Liver (tissue), 9 donors: Measurements from ENCODE around the gene DFFB. TPM values are rescaled to one million over a fixed set of nuclear protein-coding genes. Genes with fewer than 3 reads are reported as not detected.

ENCODE experiments used
- DNase-seq: peaks from one replicate; pipeline ENCODE4 v3.0.0-alpha.2; 2017; ENCODE audit warnings: low spot score
- H3K27ac ChIP-seq, 2 donors: one replicate each; pipeline ENCODE4 v1.7.0; 2013; ENCODE audit warnings: inconsistent platforms in 2 of 2, low read length in 2 of 2, control low read depth in 1 of 2, low read depth in 1 of 2, mild to moderate bottlenecking in 1 of 2
- H3K27me3 ChIP-seq, 4 donors: one replicate each; pipeline versions ENCODE4 v1.6.1 to v1.7.0; 2013; ENCODE audit warnings: low read length in 3 of 4, inconsistent platforms in 1 of 4, mild to moderate bottlenecking in 1 of 4, moderate library complexity in 1 of 4; ENCODE audit not compliant: control insufficient read depth in 4 of 4, insufficient read depth in 4 of 4
- H3K36me3 ChIP-seq, 4 donors: one replicate each; pipeline versions ENCODE4 v1.6.1 to v1.7.0; 2013; ENCODE audit warnings: low read length in 3 of 4, mild to moderate bottlenecking in 3 of 4, low read depth in 1 of 4, moderate library complexity in 1 of 4; ENCODE audit not compliant: control insufficient read depth in 4 of 4, insufficient read depth in 3 of 4
- H3K4me1 ChIP-seq, 4 donors: one replicate each; pipeline versions ENCODE4 v1.6.1 to v1.7.0; 2013; ENCODE audit warnings: low read length in 3 of 4, mild to moderate bottlenecking in 3 of 4, moderate library complexity in 1 of 4; ENCODE audit not compliant: control insufficient read depth in 4 of 4, insufficient read depth in 4 of 4
- H3K4me3 ChIP-seq, 3 donors: one replicate each; pipeline versions ENCODE4 v1.6.1 to v1.7.0; 2013; ENCODE audit warnings: low read length in 3 of 3, control low read depth in 1 of 3, low read depth in 1 of 3, mild to moderate bottlenecking in 1 of 3
- H3K9ac ChIP-seq, 2 donors: one replicate each; pipeline ENCODE4 v1.7.0; 2013; ENCODE audit warnings: low read length in 2 of 2, mild to moderate bottlenecking in 2 of 2, moderate library complexity in 2 of 2, control low read depth in 1 of 2, low read depth in 1 of 2
- H3K9me3 ChIP-seq, 4 donors: one replicate each; pipeline versions ENCODE4 v1.6.1 to v1.7.0; 2013; ENCODE audit warnings: low read length in 3 of 4; ENCODE audit not compliant: control insufficient read depth in 4 of 4
- ATF3 ChIP-seq: IDR thresholded peaks from 2 replicates; pipeline ENCODE4 v1.6.1; 2016; ENCODE audit warnings: antibody characterized with exemption
- CTCF ChIP-seq: fragments of 150-350 bp; IDR thresholded peaks from 2 replicates; pipeline ENCODE4 v1.5.1; 2017; ENCODE audit warnings: improper control_type of control experiment, low read depth, low read length; ENCODE audit not compliant: missing input control
- EGR1 ChIP-seq, 2 donors: IDR thresholded peaks; 2 replicates each; pipeline ENCODE4 v1.6.1; 2016 to 2018; ENCODE audit warnings: antibody characterized with exemption in 2 of 2, low read depth in 2 of 2
- FOXA1 ChIP-seq: IDR thresholded peaks from 2 replicates; pipeline ENCODE4 v1.6.1; 2016; ENCODE audit warnings: antibody characterized with exemption
- GABPA ChIP-seq, 2 donors: IDR thresholded peaks in 1 of 2; conservative IDR thresholded peaks in 1 of 2; 2 replicates each; pipeline ENCODE4 v1.6.1; 2016; ENCODE audit warnings: antibody characterized with exemption in 2 of 2, mild to moderate bottlenecking in 1 of 2, moderate library complexity in 1 of 2
- HNF4A ChIP-seq, 2 donors: conservative IDR thresholded peaks; 2 replicates each; pipeline ENCODE4 v1.6.1; 2016; ENCODE audit warnings: antibody characterized with exemption in 2 of 2, mild to moderate bottlenecking in 2 of 2
- HNF4G ChIP-seq: IDR thresholded peaks from 2 replicates; pipeline ENCODE4 v1.6.1; 2016; ENCODE audit warnings: antibody characterized with exemption
- JUND ChIP-seq, 2 donors: IDR thresholded peaks; 2 replicates each; pipeline ENCODE4 v1.6.1; 2016; ENCODE audit warnings: antibody characterized with exemption in 2 of 2
- NR2F2 ChIP-seq: IDR thresholded peaks from 2 replicates; pipeline ENCODE4 v1.6.1; 2016; ENCODE audit warnings: antibody characterized with exemption
- RAD21 ChIP-seq, 2 donors: IDR thresholded peaks; 2 replicates each; pipeline ENCODE4 v1.6.1; 2016; ENCODE audit warnings: antibody characterized with exemption in 2 of 2, mild to moderate bottlenecking in 2 of 2
- REST ChIP-seq: IDR thresholded peaks from 2 replicates; pipeline ENCODE4 v1.6.1; 2016; ENCODE audit warnings: antibody characterized with exemption, mild to moderate bottlenecking
- RXRA ChIP-seq, 2 donors: IDR thresholded peaks; 2 replicates each; pipeline ENCODE4 v1.6.1; 2017 to 2018; ENCODE audit warnings: antibody characterized with exemption in 2 of 2, mild to moderate bottlenecking in 1 of 2
- SP1 ChIP-seq: IDR thresholded peaks from 2 replicates; pipeline ENCODE4 v1.6.1; 2018; ENCODE audit warnings: antibody characterized with exemption, mild to moderate bottlenecking
- TAF1 ChIP-seq: conservative IDR thresholded peaks from 2 replicates; pipeline ENCODE4 v1.6.1; 2016; ENCODE audit warnings: antibody characterized with exemption, mild to moderate bottlenecking
- YY1 ChIP-seq: IDR thresholded peaks from 2 replicates; pipeline ENCODE4 v1.6.1; 2016; ENCODE audit warnings: antibody characterized with exemption, mild to moderate bottlenecking
- WGBS: extraction: QIAGEN DNeasy Blood & Tissue Kit; methylation state at CpG from one replicate; pipeline ENCODE4 v1.1.7; 2013; 5-methylcytosine and 5-hydroxymethylcytosine counted together
- polyA plus RNA-seq, 2 donors: library from polyadenylated mRNA; stranded (reverse) in 1 of 2; unstranded in 1 of 2; fragments of 200-250 nt in 1 of 2; fragments of >200 nt in 1 of 2; fragmentation: Nextera tagmentation in 1 of 2; extraction: Ambion mirVana in 1 of 2; gene quantifications; one replicate each; pipeline versions ENCODE4 v1.2.1 to v1.2.3, GENCODE V29; 2013 to 2015
- total RNA-seq, 2 donors: library from RNA; depleted of rRNA; stranded (reverse); fragments of >200 nt; gene quantifications; one replicate each; pipeline ENCODE4 v1.2.3, GENCODE V29; 2014
- TF ChIP-seq, protein P1 (sequence below): IDR thresholded peaks from 2 replicates; pipeline ENCODE4 v1.6.1; 2016; ENCODE audit warnings: antibody characterized with exemption
- donor health status: healthy.
- donor health status: healthy.
- donor health status: healthy.
- donor health status: healthy.
- donor health status: healthy.

Gene DFFB
- total and polyA plus RNA-seq, 4 donors, result 0.92 to 6.1 (median 2.9) TPM

GRCh38 chr1:3814771-3815561 lies 42.3 kb upstream of the DFFB start:
- H3K36me3 ChIP-seq, result peaks cover 3 to 31% (median 10%) of the 10 kb centered on the region in 4 donors
- no peaks in the 10 kb centered on the region for H3K9me3 ChIP-seq
- no peaks in the 10 kb centered on the region for H3K27me3 ChIP-seq
- no peak overlapping the region for H3K9ac ChIP-seq
- no peak overlapping the region for H3K4me3 ChIP-seq
- H3K27ac ChIP-seq, result no peak overlapping the region
- H3K4me1 ChIP-seq, result no peaks in the 10 kb centered on the region
- 94% methylated on average over 42 of the region's 42 CpGs for WGBS
- TF ChIP-seq CTCF, result no peak
- TF ChIP-seq HNF4G, result no peak
- TF ChIP-seq RXRA (IDR thresholded peaks at IDR 0.05), result no peak
- no peak for TF ChIP-seq NR2F2
- TF ChIP-seq ATF3, result no peak
- no peak for TF ChIP-seq FOXA1
- no peak for TF ChIP-seq EGR1 (IDR thresholded peaks at IDR 0.05; ENCODE audit: low read depth in 2 of 2)
- TF ChIP-seq YY1, result no peak
- TF ChIP-seq REST, result no peak
- TF ChIP-seq, protein P1, sequence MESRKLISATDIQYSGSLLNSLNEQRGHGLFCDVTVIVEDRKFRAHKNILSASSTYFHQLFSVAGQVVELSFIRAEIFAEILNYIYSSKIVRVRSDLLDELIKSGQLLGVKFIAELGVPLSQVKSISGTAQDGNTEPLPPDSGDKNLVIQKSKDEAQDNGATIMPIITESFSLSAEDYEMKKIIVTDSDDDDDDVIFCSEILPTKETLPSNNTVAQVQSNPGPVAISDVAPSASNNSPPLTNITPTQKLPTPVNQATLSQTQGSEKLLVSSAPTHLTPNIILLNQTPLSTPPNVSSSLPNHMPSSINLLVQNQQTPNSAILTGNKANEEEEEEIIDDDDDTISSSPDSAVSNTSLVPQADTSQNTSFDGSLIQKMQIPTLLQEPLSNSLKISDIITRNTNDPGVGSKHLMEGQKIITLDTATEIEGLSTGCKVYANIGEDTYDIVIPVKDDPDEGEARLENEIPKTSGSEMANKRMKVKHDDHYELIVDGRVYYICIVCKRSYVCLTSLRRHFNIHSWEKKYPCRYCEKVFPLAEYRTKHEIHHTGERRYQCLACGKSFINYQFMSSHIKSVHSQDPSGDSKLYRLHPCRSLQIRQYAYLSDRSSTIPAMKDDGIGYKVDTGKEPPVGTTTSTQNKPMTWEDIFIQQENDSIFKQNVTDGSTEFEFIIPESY, result no peak
- DNase-seq, result no peak

GRCh38 chr1:3816331-3817137 lies 40.7 kb upstream of the DFFB start:
- DNase-seq, result no peak
- no peak overlapping the region for H3K4me3 ChIP-seq
- H3K27ac ChIP-seq, result no peak overlapping the region
- H3K36me3 ChIP-seq, result peaks cover 3 to 47% (median 20%) of the 10 kb centered on the region in 4 donors
- H3K9me3 ChIP-seq, result no peaks in the 10 kb centered on the region
- H3K27me3 ChIP-seq, result no peaks in the 10 kb centered on the region
- no peak overlapping the region for H3K9ac ChIP-seq
- WGBS, result 92% methylated on average over 38 of the region's 38 CpGs
- H3K4me1 ChIP-seq, result no peaks in the 10 kb centered on the region
- TF ChIP-seq SP1, result no peak
- TF ChIP-seq, protein P1, result no peak
- no peak for TF ChIP-seq JUND (IDR thresholded peaks at IDR 0.05)
- TF ChIP-seq FOXA1, result no peak
- no peak for TF ChIP-seq HNF4A (conservative IDR thresholded peaks at IDR 0.05)
- TF ChIP-seq RAD21 (IDR thresholded peaks at IDR 0.05), result no peak
- no peak for TF ChIP-seq ATF3
- TF ChIP-seq EGR1 (IDR thresholded peaks at IDR 0.05; ENCODE audit: low read depth in 2 of 2), result no peak
- no peak for TF ChIP-seq TAF1
- TF ChIP-seq CTCF, result no peak
- TF ChIP-seq HNF4G, result no peak
- no peak for TF ChIP-seq YY1
- TF ChIP-seq GABPA (IDR thresholded peaks at IDR 0.05 in 1 of 2, conservative IDR thresholded peaks at IDR 0.05 in 1 of 2), result no peak
